Measurements from ENCODE around the gene TMEM269. TPM values are rescaled to one million over a fixed set of nuclear protein-coding genes. Genes with fewer than 3 reads are reported as not detected.

Gene TMEM269
- total and polyA plus RNA-seq, 9 of the 15 experiments (the other 6 are each of a cell fraction or from before 2014, with no cell fraction given): 0.09 to 0.49 (median 0.21) TPM

- TF ChIP-seq EP400 (IDR thresholded peaks at IDR 0.05) (peak; percentile 85), SMAD4 (CRISPR knock-in tag; conservative IDR thresholded peaks at IDR 0.05) (peak; percentile 44), ARID1B (IDR thresholded peaks at IDR 0.05) (peak; percentile 61; the same call in 1 of the 2 replicates), SIN3A (IDR thresholded peaks at IDR 0.05; ENCODE audit: borderline replicate concordance in 2 of 2, control insufficient read depth in 1 of 2, low read depth in 2 of 2, low read length in 2 of 2) (peak; percentile 60 to 66; a peak in 2 of 4 replicates), RUNX1 (IDR thresholded peaks at IDR 0.05; ENCODE audit: low read depth) (no peak), NFYB (IDR thresholded peaks at IDR 0.05; ENCODE audit: extremely low read depth, insufficient read length) (peak; percentile 97), SRSF3 (IDR thresholded peaks at IDR 0.05; ENCODE audit: insufficient read depth, low read length) (0 out of 2 replicates have a peak, but pooled peaks have one; percentile 40), ZNF75A (CRISPR knock-in tag; IDR thresholded peaks at IDR 0.05) (no peak), GTF2F1 (IDR thresholded peaks at IDR 0.05; ENCODE audit: low read depth, low read length) (0 out of 2 replicates have a peak, but pooled peaks have one; percentile 41), HNRNPLL (IDR thresholded peaks at IDR 0.05; ENCODE audit: low read depth, low read length, poor library complexity, severe bottlenecking) (peak; percentile 36), SMARCA4 (IDR thresholded peaks at IDR 0.05) (no peak), RB1 (IDR thresholded peaks at IDR 0.05; ENCODE audit: low read depth) (peak; percentile 93), XRCC5 (IDR thresholded peaks at IDR 0.05; ENCODE audit: low read depth, low read length) (0 out of 2 replicates have a peak, but pooled peaks have one; percentile 23), CHD2 (IDR thresholded peaks at IDR 0.05; ENCODE audit: low read depth, low read length) (peak; percentile 92), NR1H2 (CRISPR knock-in tag; IDR thresholded peaks at IDR 0.05) (no peak), VEZF1 (CRISPR knock-in tag; IDR thresholded peaks at IDR 0.05) (peak; percentile 93), ZC3H8 (IDR thresholded peaks at IDR 0.05) (no peak), CEBPZ (IDR thresholded peaks at IDR 0.05; ENCODE audit: borderline replicate concordance, low read depth, low read length) (peak; percentile 90), TBP (optimal IDR thresholded peaks at IDR 0.05; ENCODE audit: low read depth, low read length) (peak; percentile 88), HCFC1 (IDR thresholded peaks at IDR 0.05; ENCODE audit: low read depth, low read length) (peak; percentile 97), CTCFL (IDR thresholded peaks at IDR 0.05; ENCODE audit: borderline replicate concordance, insufficient read depth, low read depth, low read length, poor library complexity, severe bottlenecking) (peak; percentile 92)
These were observed 61.7 kb downstream of the TMEM269 start, which contains the start of gene ZNF691 (continued) for GRCh38 chr1:42846257-42847110.
